IMR-90 (cell line): ENCODE measurements around the gene IGFBP7. TPM values are rescaled to one million over a fixed set of nuclear protein-coding genes. Genes with fewer than 3 reads are reported as not detected.

Source experiments
- ATAC-seq: fragments of 200-7000 bp; cut with Tn5 transposase; 2 replicates; pipeline ENCODE4 v1.9.1; 2020; ENCODE audit warnings: low read depth, mild to moderate bottlenecking, moderate library complexity
- BruUV-seq: library from RNA; stranded (reverse); fragments of 400-500 nt; replicated peaks from 2 replicates; lab custom pipeline; 2021; lab: Mats Ljungman, UMichigan
- CTCF ChIA-PET: fragments of 300-600 bp; formaldehyde crosslinking; extraction: SDS; loops from one replicate; lab custom pipeline; 2021; ENCODE audit warnings: antibody characterized with exemption; lab: Yijun Ruan, JAX
- POLR2A ChIA-PET: fragments of 300-600 bp; sonication (Branson Sonifier 250); formaldehyde crosslinking; loops from one replicate; lab custom pipeline; 2022; ENCODE audit warnings: antibody characterized with exemption; ENCODE audit not compliant: unreplicated experiment; lab: Charles Lee
- DNase-seq: peaks from one replicate; pipeline ENCODE4 v3.0.0; 2013
- H2AFZ ChIP-seq: replicated peaks from 2 replicates; pipeline ENCODE3; 2013; ENCODE audit warnings: low read length, mild to moderate bottlenecking; ENCODE audit not compliant: poor library complexity
- H2AK5ac ChIP-seq: 2 replicates; pipeline ENCODE4 v1.6.1; 2013; ENCODE audit warnings: low read depth, low read length, inconsistent platforms
- H2AK9ac ChIP-seq: replicated peaks from 2 replicates; pipeline ENCODE3; 2013; ENCODE audit warnings: mild to moderate bottlenecking, low read depth, low read length, moderate library complexity; ENCODE audit not compliant: poor library complexity
- H2BK120ac ChIP-seq: 2 replicates; pipeline ENCODE4 v1.6.1; 2013; ENCODE audit warnings: low read depth, low read length, inconsistent platforms
- H2BK15ac ChIP-seq: 3 replicates; pipeline ENCODE4 v1.6.1; 2013; ENCODE audit warnings: low read depth, low read length, inconsistent platforms
- H2BK20ac ChIP-seq: 2 replicates; pipeline ENCODE4 v1.6.1; 2013; ENCODE audit warnings: low read depth, mild to moderate bottlenecking, inconsistent platforms, low read length, moderate library complexity
- H2BK5ac ChIP-seq: 2 replicates; pipeline ENCODE4 v1.6.1; 2013; ENCODE audit warnings: mild to moderate bottlenecking, low read depth, low read length, inconsistent platforms; ENCODE audit not compliant: poor library complexity, severe bottlenecking
- H3K14ac ChIP-seq: replicated peaks from 2 replicates; pipeline ENCODE4 v1.6.1; 2013; ENCODE audit warnings: low read depth, low read length, inconsistent platforms
- H3K18ac ChIP-seq: 2 replicates; pipeline ENCODE4 v1.6.1; 2013; ENCODE audit warnings: low read depth, low read length, control low read depth
- H3K23ac ChIP-seq: 2 replicates; pipeline ENCODE4 v1.6.1; 2013; ENCODE audit warnings: low read depth, low read length, inconsistent platforms
- H3K27ac ChIP-seq: 2 replicates; pipeline ENCODE4 v1.5.1; 2013; ENCODE audit warnings: mild to moderate bottlenecking, control low read depth, low read length; ENCODE audit not compliant: insufficient read depth
- H3K27me3 ChIP-seq: 2 replicates; pipeline ENCODE4 v1.6.1; 2013; ENCODE audit warnings: low read length; ENCODE audit not compliant: control insufficient read depth, insufficient read depth
- H3K36me3 ChIP-seq: 2 replicates; pipeline ENCODE4 v1.6.1; 2013; ENCODE audit warnings: low read length, mixed read lengths; ENCODE audit not compliant: control insufficient read depth, insufficient read depth
- H3K4ac ChIP-seq: 2 replicates; pipeline ENCODE4 v1.6.1; 2013; ENCODE audit warnings: low read depth, low read length, inconsistent platforms
- H3K4me1 ChIP-seq: 2 replicates; pipeline ENCODE4 v1.6.1; 2013; ENCODE audit warnings: low read length, mixed read lengths; ENCODE audit not compliant: control insufficient read depth, insufficient read depth
- H3K4me2 ChIP-seq: 2 replicates; pipeline ENCODE4 v1.6.1; 2013; ENCODE audit warnings: low read depth, mild to moderate bottlenecking, control low read depth, low read length, moderate library complexity
- H3K4me3 ChIP-seq: 2 replicates; pipeline ENCODE4 v1.5.1; 2013; ENCODE audit warnings: low read depth, mild to moderate bottlenecking, control low read depth, low read length, moderate library complexity; ENCODE audit not compliant: insufficient read depth
- H3K56ac ChIP-seq: 2 replicates; pipeline ENCODE4 v1.6.1; 2013; ENCODE audit warnings: low read length, inconsistent platforms; ENCODE audit not compliant: insufficient read depth; ENCODE audit errors: extremely low read depth
- H3K79me1 ChIP-seq, 2 experiments: 2 replicates each; pipeline ENCODE4 v1.6.1; 2013; ENCODE audit warnings: low read length in 2 of 2, inconsistent platforms in 1 of 2, low read depth in 1 of 2
- H3K9ac ChIP-seq: 2 replicates; pipeline ENCODE4 v1.6.1; 2013; ENCODE audit warnings: low read depth, low read length, control low read depth
- H3K9me1 ChIP-seq: 2 replicates; pipeline ENCODE4 v1.6.1; 2013; ENCODE audit warnings: low read length, inconsistent platforms; ENCODE audit not compliant: insufficient read depth
- H3K9me3 ChIP-seq: 2 replicates; pipeline ENCODE4 v1.6.1; 2013; ENCODE audit warnings: low read length; ENCODE audit not compliant: control insufficient read depth, insufficient read depth
- H4K20me1 ChIP-seq: 2 replicates; pipeline ENCODE4 v1.6.1; 2013; ENCODE audit warnings: low read length, inconsistent platforms; ENCODE audit not compliant: insufficient read depth
- H4K5ac ChIP-seq: 2 replicates; pipeline ENCODE4 v1.6.1; 2013; ENCODE audit warnings: mild to moderate bottlenecking, low read depth, low read length, control low read depth
- H4K8ac ChIP-seq, 2 experiments: 2 replicates each; pipeline ENCODE4 v1.6.1; 2013; ENCODE audit warnings: low read depth in 2 of 2, low read length in 2 of 2, control low read depth in 1 of 2, inconsistent platforms in 1 of 2
- H4K91ac ChIP-seq: 2 replicates; pipeline ENCODE4 v1.6.1; 2013; ENCODE audit warnings: low read depth, low read length, inconsistent platforms; ENCODE audit not compliant: insufficient read depth
- BHLHE40 ChIP-seq: fragments of 150-350 bp; IDR thresholded peaks from 2 replicates; pipeline ENCODE4 v1.6.1; 2016; ENCODE audit warnings: mild to moderate bottlenecking, low read depth, low read length
- CHD1 ChIP-seq: IDR thresholded peaks from 2 replicates; pipeline ENCODE4 v1.6.1; 2012; ENCODE audit warnings: low read depth, low read length, improper control_type of control experiment
- MXI1 ChIP-seq: IDR thresholded peaks from 2 replicates; pipeline ENCODE4 v1.6.1; 2012; ENCODE audit warnings: low read depth, mild to moderate bottlenecking, low read length, moderate library complexity, borderline replicate concordance
- POLR2A ChIP-seq: IDR thresholded peaks from 2 replicates; pipeline ENCODE4 v1.6.1; 2012; ENCODE audit warnings: mild to moderate bottlenecking, low read depth, low read length
- RAD21 ChIP-seq: IDR thresholded peaks from 2 replicates; pipeline ENCODE4 v1.6.1; 2012; ENCODE audit warnings: low read length, improper control_type of control experiment
- RCOR1 ChIP-seq: IDR thresholded peaks from 2 replicates; pipeline ENCODE4 v1.6.1; 2012; ENCODE audit warnings: mild to moderate bottlenecking, low read length, improper control_type of control experiment; ENCODE audit not compliant: insufficient replicate concordance
- SMC3 ChIP-seq: fragments of 150-350 bp; IDR thresholded peaks from 2 replicates; pipeline ENCODE4 v1.6.1; 2016; ENCODE audit warnings: low read depth, mild to moderate bottlenecking, antibody characterized with exemption, low read length, moderate library complexity
- USF2 ChIP-seq: fragments of 150-350 bp; IDR thresholded peaks from 2 replicates; pipeline ENCODE4 v1.6.1; 2017; ENCODE audit warnings: mild to moderate bottlenecking, antibody characterized with exemption, low read length, low read depth
- WGBS, 2 experiments: methylation state at CpG; one replicate each; pipeline versions ENCODE4 v1.1.5 to v1.1.7; 2013; ENCODE audit warnings: missing lambda C conversion rate in 2 of 2; ENCODE audit not compliant: insufficient read length in 1 of 2; ENCODE audit errors: extremely low coverage in 2 of 2; 5-methylcytosine and 5-hydroxymethylcytosine counted together
- dilution Hi-C: fragments of 300-500 bp; cut with HindIII; formaldehyde crosslinking; loops from one replicate; pipeline ENCODE4 v1.14.3; 2018; ENCODE audit warnings: low sequenced_read_pairs; ENCODE audit not compliant: unreplicated experiment
- in situ Hi-C: fragments of 300-500 bp; cut with MboI; formaldehyde crosslinking; loops from 3 replicates; pipeline ENCODE4 v1.14.3; 2019; ENCODE audit warnings: low sequenced_read_pairs, inconsistent platforms, mixed read lengths
- intact Hi-C: fragments of 100-400 bp; cut with micrococcal nuclease; formaldehyde crosslinking; loops from 2 replicates; pipeline ENCODE4 v1.10.0; 2022
- polyA plus RNA-seq, 3 experiments: library from polyadenylated mRNA; depleted of rRNA; stranded (reverse); fragments of >200 nt; gene quantifications; 2 replicates each; pipeline ENCODE4 v1.2.3, GENCODE V29; 2012; ENCODE audit warnings: low replicate concordance in 1 of 3
- total RNA-seq: library from RNA; depleted of rRNA; stranded (reverse); fragments of >200 nt; gene quantifications from 2 replicates; pipeline ENCODE4 v1.2.3, GENCODE V29; 2012
- TF ChIP-seq, protein P1 (sequence below): fragments of 150-350 bp; IDR thresholded peaks from 2 replicates; pipeline ENCODE4 v1.6.1; 2016; ENCODE audit warnings: low read depth, mild to moderate bottlenecking, low read length, moderate library complexity, borderline replicate concordance

The IGFBP7 gene
- total and polyA plus RNA-seq, 2 of the 4 experiments (the other 2 are of a cell fraction), result 33.2 to 267 TPM

DNA sequence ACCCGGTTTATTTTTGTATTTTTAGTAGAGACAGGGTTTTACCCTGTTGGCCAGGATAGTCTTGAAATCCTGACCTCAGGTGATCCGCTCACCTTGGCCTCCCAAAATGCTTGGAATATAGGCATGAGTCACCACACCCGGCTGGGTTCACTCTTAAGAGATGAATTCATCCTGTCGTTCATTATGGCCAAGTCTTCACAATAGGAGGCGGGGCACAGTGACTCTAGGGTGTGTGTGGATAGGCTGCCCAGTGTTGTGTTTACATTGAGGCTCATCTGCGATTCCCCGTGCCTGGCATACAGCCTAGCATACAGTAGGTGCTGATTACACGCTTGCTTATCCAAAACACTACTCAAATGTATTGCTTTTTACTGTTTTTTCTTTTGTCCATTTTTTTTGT is 41.3 kb upstream of the IGFBP7 start:
- H3K9me1 ChIP-seq, result peaks cover 3% of the 10 kb centered on the region
- no peaks in the 10 kb centered on the region for H3K9me3 ChIP-seq
- dilution Hi-C loops, result no loop called here
- no peak overlapping the region for H3K23ac ChIP-seq
- H3K4me3 ChIP-seq, result no peak overlapping the region
- peaks cover 8% of the 10 kb centered on the region for H3K4me1 ChIP-seq
- in situ Hi-C loops, result no loop called here
- H4K91ac ChIP-seq, result no peak overlapping the region
- no peak overlapping the region for H2BK120ac ChIP-seq
- no peak overlapping the region for H3K4me2 ChIP-seq
- no peak for DNase-seq
- H2AK9ac ChIP-seq, result no peak overlapping the region
- ChIA-PET POLR2A (no interaction called here), CTCF (no interaction called here)
- no peaks in the 10 kb centered on the region for H4K20me1 ChIP-seq
- no TSS peak for BruUV-seq
- intact Hi-C loops, result no loop called here
- H3K36me3 ChIP-seq, result no peaks in the 10 kb centered on the region
- no peak overlapping the region for H2AK5ac ChIP-seq
- WGBS, 2 experiments, result 72% methylated on average over 2 of the region's 8 CpGs; no CpG with 5 or more reads in 1 of the 2 experiments
- no peak overlapping the region for H3K18ac ChIP-seq
- TF ChIP-seq SMC3 (no peak), BHLHE40 (no peak), POLR2A (no peak), RAD21 (no peak), RCOR1 (no peak), CHD1 (no peak), MXI1 (no peak), USF2 (no peak)
- TF ChIP-seq, protein P1, sequence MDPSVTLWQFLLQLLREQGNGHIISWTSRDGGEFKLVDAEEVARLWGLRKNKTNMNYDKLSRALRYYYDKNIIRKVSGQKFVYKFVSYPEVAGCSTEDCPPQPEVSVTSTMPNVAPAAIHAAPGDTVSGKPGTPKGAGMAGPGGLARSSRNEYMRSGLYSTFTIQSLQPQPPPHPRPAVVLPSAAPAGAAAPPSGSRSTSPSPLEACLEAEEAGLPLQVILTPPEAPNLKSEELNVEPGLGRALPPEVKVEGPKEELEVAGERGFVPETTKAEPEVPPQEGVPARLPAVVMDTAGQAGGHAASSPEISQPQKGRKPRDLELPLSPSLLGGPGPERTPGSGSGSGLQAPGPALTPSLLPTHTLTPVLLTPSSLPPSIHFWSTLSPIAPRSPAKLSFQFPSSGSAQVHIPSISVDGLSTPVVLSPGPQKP, result no peak
- H3K27me3 ChIP-seq, result no peaks in the 10 kb centered on the region
- H3K9ac ChIP-seq, result no peak overlapping the region
- H3K79me1 ChIP-seq, result no peaks in the 10 kb centered on the region
- H4K8ac ChIP-seq, result no peak overlapping the region
- no peak overlapping the region for H4K5ac ChIP-seq
- no peak for ATAC-seq
- no peak overlapping the region for H3K4ac ChIP-seq
- no peak overlapping the region for H3K56ac ChIP-seq
- no peak overlapping the region for H2BK20ac ChIP-seq
- no peak overlapping the region for H2AFZ ChIP-seq
- H2BK5ac ChIP-seq, result no peak overlapping the region
- no peak overlapping the region for H3K27ac ChIP-seq
- no peak overlapping the region for H3K14ac ChIP-seq
- H2BK15ac ChIP-seq, result no peak overlapping the region
